Trophoblast cell (in vitro differentiated cells and primary cell): ENCODE results near the gene DBNDD1.

Experiments
- DNase-seq, 2 donors: peaks; one replicate each; pipeline ENCODE4 v3.0.0-alpha.2; 2016
- H2AFZ ChIP-seq: 2 replicates; pipeline ENCODE4 v1.6.1; 2013; ENCODE audit warnings: low read length, moderate library complexity, mild to moderate bottlenecking; ENCODE audit not compliant: insufficient read depth, poor library complexity
- H2AK5ac ChIP-seq: 2 replicates; pipeline ENCODE4 v1.6.1; 2013; ENCODE audit warnings: mild to moderate bottlenecking, low read length
- H2BK120ac ChIP-seq: 2 replicates; pipeline ENCODE4 v1.6.1; 2013; ENCODE audit warnings: low read length, mild to moderate bottlenecking, moderate library complexity; ENCODE audit not compliant: insufficient read depth, poor library complexity
- H2BK12ac ChIP-seq: 2 replicates; pipeline ENCODE4 v1.6.1; 2013; ENCODE audit warnings: mild to moderate bottlenecking, low read length, moderate library complexity
- H2BK5ac ChIP-seq: 2 replicates; pipeline ENCODE4 v1.6.1; 2013; ENCODE audit warnings: low read length, low read depth, moderate library complexity, mild to moderate bottlenecking; ENCODE audit not compliant: poor library complexity
- H3K14ac ChIP-seq: 2 replicates; pipeline ENCODE4 v1.6.1; 2013; ENCODE audit warnings: mild to moderate bottlenecking, low read length
- H3K18ac ChIP-seq: 2 replicates; pipeline ENCODE4 v1.6.1; 2013; ENCODE audit warnings: mild to moderate bottlenecking, low read length
- H3K23ac ChIP-seq: 2 replicates; pipeline ENCODE4 v1.6.1; 2013; ENCODE audit warnings: low read length
- H3K27ac ChIP-seq: 2 replicates; pipeline ENCODE4 v1.5.1; 2013; ENCODE audit warnings: low read depth, mild to moderate bottlenecking, inconsistent platforms, low read length, moderate library complexity
- H3K27me3 ChIP-seq: 2 replicates; pipeline ENCODE4 v1.6.1; 2013; ENCODE audit warnings: inconsistent platforms, mild to moderate bottlenecking, low read length, moderate library complexity; ENCODE audit not compliant: insufficient read depth
- H3K36me3 ChIP-seq, 2 experiments: 1 replicate in 1 of 2; 2 replicates in 1 of 2; pipeline ENCODE4 v1.6.1; 2013; ENCODE audit warnings: low read length in 2 of 2, mild to moderate bottlenecking in 2 of 2, moderate library complexity in 1 of 2; ENCODE audit not compliant: insufficient read depth in 2 of 2, control insufficient read depth in 1 of 2
- H3K4ac ChIP-seq: 2 replicates; pipeline ENCODE4 v1.6.1; 2013; ENCODE audit warnings: low read depth, mild to moderate bottlenecking, low read length, moderate library complexity
- H3K4me1 ChIP-seq, 2 experiments: 1 replicate in 1 of 2; 2 replicates in 1 of 2; pipeline ENCODE4 v1.6.1; 2013; ENCODE audit warnings: low read length in 2 of 2, mild to moderate bottlenecking in 2 of 2, moderate library complexity in 1 of 2; ENCODE audit not compliant: insufficient read depth in 2 of 2, control insufficient read depth in 1 of 2
- H3K4me2 ChIP-seq: 2 replicates; pipeline ENCODE4 v1.6.1; 2013; ENCODE audit warnings: inconsistent platforms, mild to moderate bottlenecking, low read length, moderate library complexity
- H3K4me3 ChIP-seq: 2 replicates; pipeline ENCODE4 v1.5.1; 2013; ENCODE audit warnings: mild to moderate bottlenecking, low read depth, low read length, inconsistent platforms
- H3K79me1 ChIP-seq: one replicate; pipeline ENCODE4 v1.6.1; 2013; ENCODE audit warnings: low read length
- H3K79me2 ChIP-seq: 2 replicates; pipeline ENCODE4 v1.6.1; 2013; ENCODE audit warnings: low read length, mild to moderate bottlenecking; ENCODE audit not compliant: control insufficient read depth, insufficient read depth, poor library complexity
- H3K9ac ChIP-seq: 2 replicates; pipeline ENCODE4 v1.6.1; 2013; ENCODE audit warnings: mild to moderate bottlenecking, low read length
- H3K9me3 ChIP-seq: 2 replicates; pipeline ENCODE4 v1.6.1; 2013; ENCODE audit warnings: low read depth, mild to moderate bottlenecking, control low read depth, inconsistent platforms, low read length; ENCODE audit not compliant: insufficient read depth
- H4K12ac ChIP-seq: 2 replicates; pipeline ENCODE4 v1.6.1; 2013; ENCODE audit warnings: low read depth, mild to moderate bottlenecking, low read length, moderate library complexity
- H4K8ac ChIP-seq: 2 replicates; pipeline ENCODE4 v1.6.1; 2013; ENCODE audit warnings: low read depth, mild to moderate bottlenecking, low read length, moderate library complexity
- H4K91ac ChIP-seq: one replicate; pipeline ENCODE4 v1.6.1; 2013; ENCODE audit warnings: low read depth, mild to moderate bottlenecking, low read length, moderate library complexity
- WGBS: extraction: QIAGEN DNeasy Blood & Tissue Kit; methylation state at CpG from one replicate; pipeline ENCODE4 v1.1.7; 2013; ENCODE audit warnings: missing lambda C conversion rate; ENCODE audit not compliant: insufficient read length, insufficient coverage; ENCODE audit errors: extremely low coverage; 5-methylcytosine and 5-hydroxymethylcytosine counted together

Gene DBNDD1

DNA sequence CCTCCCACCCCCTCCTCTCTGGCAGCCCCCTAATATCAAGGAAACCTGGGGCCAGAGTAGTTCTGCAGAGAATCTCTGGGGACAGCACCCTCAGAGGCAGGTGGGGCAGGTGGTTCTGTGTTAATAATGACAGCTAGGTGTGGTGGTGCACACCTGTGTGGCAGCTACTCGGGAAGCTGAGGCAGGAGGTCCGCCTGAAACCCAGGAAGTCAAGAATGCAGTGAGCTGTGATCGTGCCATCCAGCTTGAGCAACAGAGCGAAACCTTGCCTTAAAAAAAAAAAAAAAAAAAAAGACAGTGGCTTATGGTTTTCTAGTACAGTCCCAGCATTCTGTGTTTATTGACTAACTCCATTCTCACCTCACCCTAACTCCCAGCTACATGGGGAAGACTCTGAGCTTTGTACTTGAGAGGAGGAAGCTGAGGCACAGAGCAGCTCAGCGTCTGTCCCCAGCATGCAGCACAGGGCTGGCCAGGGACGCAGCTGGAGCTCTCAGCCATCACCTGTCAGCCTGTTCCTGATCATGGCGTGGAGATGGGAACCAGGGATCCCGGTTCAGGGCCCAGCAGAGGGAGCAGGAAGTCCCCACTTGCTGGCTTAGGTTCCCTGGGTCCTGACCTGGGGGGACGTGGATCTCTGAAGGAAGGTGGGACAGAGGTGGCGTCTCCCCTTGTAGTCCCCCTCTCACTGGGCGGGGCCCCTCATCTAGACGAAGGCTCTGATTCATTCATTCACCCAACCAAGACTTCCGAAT is 6.1 kb downstream of the DBNDD1 start:
- H4K12ac ChIP-seq = no peak overlapping the region
- no peak overlapping the region for H2AK5ac ChIP-seq
- H3K9ac ChIP-seq = no peak overlapping the region
- H3K14ac ChIP-seq = no peak overlapping the region
- no peak overlapping the region for H3K4me3 ChIP-seq
- no peak overlapping the region for H3K27ac ChIP-seq
- H2BK12ac ChIP-seq = no peak overlapping the region
- no peaks in the 10 kb centered on the region for H3K27me3 ChIP-seq
- H2BK5ac ChIP-seq = no peak overlapping the region
- no peak overlapping the region for H3K4me2 ChIP-seq
- H3K79me1 ChIP-seq = no peaks in the 10 kb centered on the region
- H4K8ac ChIP-seq = no peak overlapping the region
- no peak overlapping the region for H4K91ac ChIP-seq
- no peak overlapping the region for H3K18ac ChIP-seq
- H3K79me2 ChIP-seq = no peaks in the 10 kb centered on the region
- H2AFZ ChIP-seq = no peak overlapping the region
- H3K4me1 ChIP-seq = peaks cover 3% of the 10 kb centered on the region in 2 experiments
- H3K23ac ChIP-seq = no peak overlapping the region
- no CpG with 5 or more reads among the region's 13 CpGs for WGBS
- H2BK120ac ChIP-seq = no peak overlapping the region
- no peaks in the 10 kb centered on the region for H3K36me3 ChIP-seq
- DNase-seq = no peak
- peaks cover 4% of the 10 kb centered on the region for H3K9me3 ChIP-seq
- no peak overlapping the region for H3K4ac ChIP-seq

DNA sequence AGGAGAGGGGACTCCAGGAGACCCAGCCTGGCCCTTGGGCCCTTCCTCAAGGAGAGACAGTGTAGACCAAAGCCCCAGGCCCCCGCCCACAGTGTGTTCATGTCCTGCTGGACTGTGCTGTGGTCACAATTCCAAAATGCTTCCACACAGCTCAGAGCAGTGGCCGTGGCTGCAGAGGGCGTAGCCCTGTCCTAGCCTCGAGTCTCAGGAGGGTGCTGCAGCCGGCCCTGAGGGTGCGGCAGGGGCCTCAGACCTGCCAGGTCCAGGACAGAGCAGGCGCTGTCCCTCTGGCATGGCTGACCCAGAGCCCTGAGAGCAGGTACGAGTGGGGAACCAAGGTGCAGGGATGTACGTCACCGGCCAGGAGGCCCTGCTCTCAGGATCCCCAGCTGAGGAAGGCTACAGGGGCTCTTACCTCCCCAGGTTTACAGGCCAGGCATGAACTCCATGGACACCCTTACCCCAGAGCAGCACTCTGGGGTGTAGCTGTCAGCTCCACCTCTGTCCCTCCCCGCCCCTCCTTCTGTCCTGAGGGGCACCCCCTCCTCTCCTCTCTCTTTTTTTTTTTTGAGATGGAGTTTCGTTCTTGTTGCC is 7.3 kb downstream of the DBNDD1 start:
- Histone ChIP-seq H3K23ac (no peak overlapping the region), H3K9me3 (peaks cover 4% of the 10 kb centered on the region), H3K79me2 (no peaks in the 10 kb centered on the region), H3K14ac (no peak overlapping the region), H4K12ac (no peak overlapping the region), H3K4me3 (no peak overlapping the region), H3K4me2 (no peak overlapping the region), H2BK120ac (no peak overlapping the region), H3K79me1 (no peaks in the 10 kb centered on the region), H4K91ac (no peak overlapping the region), H3K36me3 (no peaks in the 10 kb centered on the region), H3K27ac (no peak overlapping the region), H2BK12ac (no peak overlapping the region), H3K9ac (no peak overlapping the region), H2AFZ (no peak overlapping the region), H3K18ac (no peak overlapping the region), H3K27me3 (no peaks in the 10 kb centered on the region), H3K4ac (no peak overlapping the region), H2AK5ac (no peak overlapping the region), H2BK5ac (no peak overlapping the region), H4K8ac (no peak overlapping the region), H3K4me1 (peaks cover 3% of the 10 kb centered on the region in 2 experiments)
- no peak for DNase-seq
- no CpG with 5 or more reads among the region's 12 CpGs for WGBS

DNA sequence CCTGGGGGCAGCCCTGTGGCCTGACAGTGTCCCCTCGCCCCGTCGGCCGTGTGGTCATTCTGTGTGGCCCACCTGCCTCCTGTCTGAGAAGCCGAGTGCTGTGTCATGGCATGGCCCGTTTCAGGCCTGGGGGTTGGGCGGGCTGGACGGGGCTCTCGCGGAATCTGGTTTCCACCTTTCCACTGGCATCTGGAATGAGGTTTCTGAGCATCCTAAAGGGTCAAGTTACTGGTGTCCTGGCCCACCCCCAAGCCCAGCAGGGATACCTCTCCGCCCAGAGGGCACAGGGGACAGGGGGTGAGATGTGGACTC is 7.8 kb downstream of the DBNDD1 start:
- Histone ChIP-seq H4K8ac (no peak overlapping the region), H2BK120ac (no peak overlapping the region), H2BK12ac (no peak overlapping the region), H3K36me3 (no peaks in the 10 kb centered on the region), H2AFZ (no peak overlapping the region), H3K23ac (no peak overlapping the region), H3K9ac (no peak overlapping the region), H4K12ac (no peak overlapping the region), H3K4ac (no peak overlapping the region), H3K4me1 (peaks cover 3% of the 10 kb centered on the region in 2 experiments), H3K18ac (no peak overlapping the region), H4K91ac (no peak overlapping the region), H3K79me1 (no peaks in the 10 kb centered on the region), H3K27me3 (no peaks in the 10 kb centered on the region), H3K4me2 (no peak overlapping the region), H3K4me3 (no peak overlapping the region), H3K14ac (no peak overlapping the region), H2AK5ac (no peak overlapping the region), H2BK5ac (no peak overlapping the region), H3K79me2 (no peaks in the 10 kb centered on the region), H3K9me3 (peaks cover 4% of the 10 kb centered on the region), H3K27ac (no peak overlapping the region)
- no CpG with 5 or more reads among the region's 11 CpGs for WGBS
- no peak for DNase-seq

DNA sequence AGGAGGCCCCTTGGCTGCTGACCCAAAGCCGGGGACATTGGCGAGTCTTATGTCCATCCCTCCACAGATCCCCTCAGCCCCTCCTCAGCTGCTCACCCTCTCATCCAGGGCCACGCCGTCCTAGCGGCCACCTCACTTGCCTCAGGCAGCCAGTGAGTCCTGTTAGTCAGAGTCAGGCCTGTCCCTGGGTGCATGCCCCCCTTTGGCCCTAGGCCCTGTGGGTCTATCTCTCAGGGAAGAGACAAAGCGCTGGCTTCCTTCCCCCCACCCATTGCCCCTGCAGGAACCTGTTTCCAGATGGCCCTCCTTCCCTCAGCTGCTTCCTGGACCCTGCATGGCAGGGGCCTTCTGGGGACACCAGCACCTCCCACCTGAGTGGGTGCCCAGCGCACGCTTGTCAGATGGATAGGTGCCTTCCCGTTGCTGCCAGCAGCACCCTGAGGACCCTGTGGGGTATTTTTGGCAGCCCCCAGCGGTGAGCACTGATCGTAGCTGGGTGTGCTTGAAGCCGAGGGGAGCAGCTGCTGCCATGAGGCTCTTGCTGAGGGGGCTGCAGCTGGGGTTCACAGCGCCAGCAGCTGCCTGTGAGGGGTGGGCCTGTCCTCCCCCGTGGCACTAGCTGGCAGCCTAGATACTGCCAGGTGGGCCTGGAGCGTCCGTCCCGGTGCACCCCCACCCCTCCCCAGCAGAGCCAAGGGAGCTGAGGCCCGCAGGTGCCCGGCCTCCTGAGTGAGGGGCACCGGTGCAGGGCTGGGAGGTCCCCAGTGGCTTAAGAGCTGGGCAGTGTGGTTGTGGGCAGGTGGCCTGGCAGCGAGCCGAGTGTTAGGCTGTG is 8.4 kb downstream of the DBNDD1 start:
- no peak overlapping the region for H3K9ac ChIP-seq
- no peaks in the 10 kb centered on the region for H3K79me1 ChIP-seq
- H3K4me1 ChIP-seq = peaks cover 0 to under 1% of the 10 kb centered on the region in 2 experiments
- H4K91ac ChIP-seq = no peak overlapping the region
- H3K79me2 ChIP-seq = no peaks in the 10 kb centered on the region
- no peak overlapping the region for H4K8ac ChIP-seq
- H2BK120ac ChIP-seq = no peak overlapping the region
- no peak overlapping the region for H3K4ac ChIP-seq
- WGBS = no CpG with 5 or more reads among the region's 22 CpGs
- no peaks in the 10 kb centered on the region for H3K27me3 ChIP-seq
- no peak overlapping the region for H3K23ac ChIP-seq
- no peak overlapping the region for H2BK12ac ChIP-seq
- H3K4me3 ChIP-seq = no peak overlapping the region
- H3K36me3 ChIP-seq = no peaks in the 10 kb centered on the region
- H3K18ac ChIP-seq = no peak overlapping the region
- H4K12ac ChIP-seq = no peak overlapping the region
- no peak overlapping the region for H3K4me2 ChIP-seq
- H2AK5ac ChIP-seq = no peak overlapping the region
- no peak overlapping the region for H3K14ac ChIP-seq
- no peak overlapping the region for H2AFZ ChIP-seq
- H2BK5ac ChIP-seq = no peak overlapping the region
- H3K27ac ChIP-seq = no peak overlapping the region
- DNase-seq = no peak
- H3K9me3 ChIP-seq = peaks cover 4% of the 10 kb centered on the region
